Neural crest cell (in vitro differentiated cells): ENCODE data around the gene CYB5B. TPM values are rescaled to one million over a fixed set of nuclear protein-coding genes. Genes with fewer than 3 reads are reported as not detected.

ENCODE experiments used
- DNase-seq: peaks from one replicate; pipeline ENCODE4 v3.0.0; 2021; ENCODE audit warnings: low read depth, mixed read lengths, low spot score
- H3K27ac Mint-ChIP-seq: one replicate; pipeline ENCODE4 v1.8.0; 2021; ENCODE audit warnings: mild to moderate bottlenecking, mixed read lengths; ENCODE audit not compliant: unreplicated experiment
- H3K27me3 Mint-ChIP-seq: 2 replicates; pipeline ENCODE4 v1.8.0; 2021; ENCODE audit warnings: low read depth, mild to moderate bottlenecking, mixed read lengths
- H3K36me3 Mint-ChIP-seq: 2 replicates; pipeline ENCODE4 v1.8.0; 2021; ENCODE audit warnings: low read depth, mild to moderate bottlenecking, mixed read lengths
- H3K4me1 Mint-ChIP-seq: 2 replicates; pipeline ENCODE4 v1.8.0; 2021; ENCODE audit warnings: mixed read lengths
- H3K4me3 Mint-ChIP-seq: one replicate; pipeline ENCODE4 v1.8.0; 2021; ENCODE audit warnings: mild to moderate bottlenecking, mixed read lengths
- H3K9me3 Mint-ChIP-seq: 2 replicates; pipeline ENCODE4 v1.8.0; 2021; ENCODE audit warnings: mixed read lengths
- total RNA-seq: library from RNA; stranded (reverse); gene quantifications from 2 replicates; pipeline ENCODE4 v1.2.1, GENCODE V29; 2021
- TF ChIP-seq, protein P1 (sequence below): fragments of 200-600 bp; sonication (generic); conservative IDR thresholded peaks from 2 replicates; pipeline ENCODE4 v1.5.0; 2021; ENCODE audit warnings: antibody characterized with exemption, mild to moderate bottlenecking

CYB5B gene
- total RNA-seq, 1 donor from 2014 or later, result 209 TPM

DNA sequence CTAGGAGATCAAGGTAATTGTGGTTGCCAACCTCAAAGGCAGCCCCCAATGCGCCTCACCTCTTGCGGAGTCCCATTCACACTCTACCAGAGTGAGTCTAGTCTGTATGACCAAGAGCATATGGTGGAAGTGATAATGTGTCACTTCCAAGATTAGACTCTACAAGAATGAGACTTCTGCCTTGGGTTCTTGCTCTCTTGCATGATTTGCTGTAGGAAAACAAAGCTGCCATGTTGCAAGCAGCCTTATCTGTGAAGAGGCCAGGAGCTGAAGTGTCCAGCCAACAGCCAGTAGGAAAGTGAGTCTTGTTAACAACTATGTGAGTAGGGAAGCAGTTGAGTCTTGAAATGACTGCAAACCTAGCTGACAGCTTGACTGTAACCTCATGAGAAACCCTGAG lies 42.0 kb upstream of the CYB5B start:
- Mint-ChIP-seq H3K27me3 (no peaks in the 10 kb centered on the region), H3K36me3 (peaks cover 23% of the 10 kb centered on the region)
- TF ChIP-seq, protein P1, sequence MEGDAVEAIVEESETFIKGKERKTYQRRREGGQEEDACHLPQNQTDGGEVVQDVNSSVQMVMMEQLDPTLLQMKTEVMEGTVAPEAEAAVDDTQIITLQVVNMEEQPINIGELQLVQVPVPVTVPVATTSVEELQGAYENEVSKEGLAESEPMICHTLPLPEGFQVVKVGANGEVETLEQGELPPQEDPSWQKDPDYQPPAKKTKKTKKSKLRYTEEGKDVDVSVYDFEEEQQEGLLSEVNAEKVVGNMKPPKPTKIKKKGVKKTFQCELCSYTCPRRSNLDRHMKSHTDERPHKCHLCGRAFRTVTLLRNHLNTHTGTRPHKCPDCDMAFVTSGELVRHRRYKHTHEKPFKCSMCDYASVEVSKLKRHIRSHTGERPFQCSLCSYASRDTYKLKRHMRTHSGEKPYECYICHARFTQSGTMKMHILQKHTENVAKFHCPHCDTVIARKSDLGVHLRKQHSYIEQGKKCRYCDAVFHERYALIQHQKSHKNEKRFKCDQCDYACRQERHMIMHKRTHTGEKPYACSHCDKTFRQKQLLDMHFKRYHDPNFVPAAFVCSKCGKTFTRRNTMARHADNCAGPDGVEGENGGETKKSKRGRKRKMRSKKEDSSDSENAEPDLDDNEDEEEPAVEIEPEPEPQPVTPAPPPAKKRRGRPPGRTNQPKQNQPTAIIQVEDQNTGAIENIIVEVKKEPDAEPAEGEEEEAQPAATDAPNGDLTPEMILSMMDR, result no peak

GRCh38 chr16:69384974-69385373 lies 39.4 kb upstream of the CYB5B start:
- Mint-ChIP-seq H3K9me3 (no peaks in the 10 kb centered on the region), H3K36me3 (peaks cover 10% of the 10 kb centered on the region), H3K27me3 (no peaks in the 10 kb centered on the region), H3K4me1 (peaks cover 22% of the 10 kb centered on the region), H3K27ac (peak overlapping the region; percentile 96), H3K4me3 (peak overlapping the region; percentile 90)
- no peak for DNase-seq
- TF ChIP-seq, protein P1, result no peak

More for the DNA sequence above, 42.0 kb upstream of the CYB5B start:
- Mint-ChIP-seq H3K9me3 (no peaks in the 10 kb centered on the region), H3K4me3 (peak overlapping the region; percentile 20), H3K27ac (peak overlapping the region; percentile 2), H3K4me1 (peaks cover 26% of the 10 kb centered on the region)
- no peak for DNase-seq

DNA sequence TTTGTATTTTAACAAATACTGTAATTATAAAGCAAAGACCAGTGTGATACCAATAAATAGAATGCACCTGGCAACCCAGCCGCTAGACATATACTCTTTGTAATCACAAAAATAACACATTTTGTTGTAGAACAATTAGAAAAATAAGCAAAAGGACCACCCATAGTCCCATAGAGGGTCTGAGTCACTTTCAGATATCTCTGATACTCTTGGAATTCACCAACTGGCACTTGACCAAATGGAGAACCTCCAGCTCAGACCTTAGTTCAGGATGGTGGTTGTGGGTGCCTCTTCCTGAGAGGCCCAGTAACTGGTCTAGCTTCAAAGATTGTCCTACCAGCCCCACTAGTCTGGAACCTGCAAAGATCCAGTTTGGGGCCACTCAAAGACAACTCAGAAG lies 37.8 kb upstream of the CYB5B start:
- Mint-ChIP-seq H3K9me3 (no peaks in the 10 kb centered on the region), H3K4me3 (peak overlapping the region; percentile 92), H3K27ac (no peak overlapping the region), H3K27me3 (no peaks in the 10 kb centered on the region), H3K36me3 (peaks cover 8% of the 10 kb centered on the region), H3K4me1 (peaks cover 22% of the 10 kb centered on the region)
- TF ChIP-seq, protein P1, result no peak
- no peak for DNase-seq

- no peaks in the 10 kb centered on the region for H3K9me3 Mint-ChIP-seq
- H3K27ac Mint-ChIP-seq, result no peak overlapping the region
- peaks cover 8% of the 10 kb centered on the region for H3K27me3 Mint-ChIP-seq
- peaks cover 17% of the 10 kb centered on the region for H3K4me1 Mint-ChIP-seq
- DNase-seq, result no peak
- H3K4me3 Mint-ChIP-seq, result no peak overlapping the region
- no peaks in the 10 kb centered on the region for H3K36me3 Mint-ChIP-seq
- TF ChIP-seq, protein P1, result no peak
Observed at GRCh38 chr16:69393898-69394849, 30.2 kb upstream of the CYB5B start.

DNA sequence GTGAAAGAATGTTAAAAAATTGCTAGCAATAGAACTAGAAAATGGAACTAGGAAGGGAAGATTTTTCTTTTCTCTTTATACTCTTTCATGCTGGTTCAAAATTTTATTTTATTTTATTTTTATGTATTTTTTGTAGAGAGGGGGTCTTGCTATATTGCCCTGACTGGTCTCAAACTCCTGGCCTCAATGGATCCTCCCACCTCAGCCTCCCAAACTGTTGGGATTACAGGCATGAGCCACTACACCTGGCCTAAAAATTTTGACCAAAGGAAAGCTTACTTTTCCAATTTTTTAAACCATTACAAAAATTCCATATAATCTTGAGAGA lies 28.6 kb upstream of the CYB5B start:
- Mint-ChIP-seq H3K36me3 (no peaks in the 10 kb centered on the region), H3K9me3 (no peaks in the 10 kb centered on the region), H3K27ac (no peak overlapping the region), H3K4me3 (no peak overlapping the region), H3K4me1 (peaks cover 23% of the 10 kb centered on the region), H3K27me3 (peaks cover 8% of the 10 kb centered on the region)
- no peak for DNase-seq
- TF ChIP-seq, protein P1, result no peak
